HepG2 (cell line): ENCODE data around the gene ABCA2. TPM values are rescaled to one million over a fixed set of nuclear protein-coding genes. Genes with fewer than 3 reads are reported as not detected.

Experiments used
- ARNT2 ChIP-seq: sonication (generic); formaldehyde crosslinking; IDR thresholded peaks from 2 replicates; pipeline ENCODE4 v1.8.0; 2022; ENCODE audit warnings: mild to moderate bottlenecking, low read depth, missing genetic modification reagents, moderate library complexity
- CTCF ChIP-seq: sonication (generic); formaldehyde crosslinking; IDR thresholded peaks from 2 replicates; pipeline ENCODE4 v1.5.0; 2020; ENCODE audit warnings: mild to moderate bottlenecking, missing genetic modification reagents, moderate library complexity
- FOXJ3 ChIP-seq: sonication (generic); formaldehyde crosslinking; IDR thresholded peaks from 2 replicates; pipeline ENCODE4 v1.4.0; 2020; ENCODE audit warnings: missing genetic modification reagents, mild to moderate bottlenecking, borderline replicate concordance
- KDM6A ChIP-seq: IDR thresholded peaks from 2 replicates; pipeline ENCODE4 v1.6.1; 2016; ENCODE audit warnings: low read depth
- ZBTB42 ChIP-seq: sonication (generic); formaldehyde crosslinking; IDR thresholded peaks from 2 replicates; pipeline ENCODE4 v1.5.0; 2020; ENCODE audit warnings: mild to moderate bottlenecking, missing genetic modification reagents
- ZMYM3 ChIP-seq: sonication (generic); formaldehyde crosslinking; IDR thresholded peaks from 2 replicates; pipeline ENCODE4 v1.5.1; 2020; ENCODE audit warnings: mild to moderate bottlenecking, missing genetic modification reagents
- ZMYM4 ChIP-seq: sonication (generic); formaldehyde crosslinking; IDR thresholded peaks from 2 replicates; pipeline ENCODE4 v1.8.1; 2023; ENCODE audit warnings: mild to moderate bottlenecking, missing genetic modification reagents
- ZNF335 ChIP-seq: sonication (generic); formaldehyde crosslinking; IDR thresholded peaks from 2 replicates; pipeline ENCODE4 v1.4.0; 2020; ENCODE audit warnings: missing genetic modification reagents
- ZNF350 ChIP-seq: sonication (generic); formaldehyde crosslinking; IDR thresholded peaks from 2 replicates; pipeline ENCODE4 v1.4.0; 2020; ENCODE audit warnings: mild to moderate bottlenecking, low read depth, missing genetic modification reagents, borderline replicate concordance
- ZNF501 ChIP-seq: sonication (generic); formaldehyde crosslinking; IDR thresholded peaks from 2 replicates; pipeline ENCODE4 v1.5.1; 2020; ENCODE audit warnings: mild to moderate bottlenecking, moderate library complexity, missing genetic modification reagents
- ZNF766 ChIP-seq: sonication (generic); formaldehyde crosslinking; IDR thresholded peaks from 2 replicates; pipeline ENCODE4 v1.5.0; 2020; ENCODE audit warnings: missing genetic modification reagents, borderline replicate concordance
- ZNF816 ChIP-seq: sonication (generic); formaldehyde crosslinking; IDR thresholded peaks from 2 replicates; pipeline ENCODE4 v1.8.0; 2022; ENCODE audit warnings: missing genetic modification reagents, mild to moderate bottlenecking, borderline replicate concordance
- polyA plus RNA-seq, 8 experiments: library from polyadenylated mRNA; depleted of rRNA in 3 of 8; stranded (reverse) in 7 of 8; unstranded in 1 of 8; fragments of >200 nt; fragmentation: Illumina TruSeq in 4 of 8; extraction: Trizol in 4 of 8; gene quantifications; 2 replicates each; pipeline versions ENCODE4 v1.2.1 to v1.2.3, GENCODE V29; 2011 to 2016; ENCODE audit warnings: low read depth in 4 of 8, missing spikeins in 1 of 8, mixed read lengths in 1 of 8; ENCODE audit not compliant: insufficient read depth in 1 of 8
- total RNA-seq, 5 experiments: library from RNA; depleted of rRNA; stranded (reverse); fragments of >200 nt; fragmentation: Illumina TruSeq; extraction: Trizol; gene quantifications; 2 replicates each; pipeline ENCODE4 v1.2.3, GENCODE V29; 2016; ENCODE audit warnings: low read depth in 1 of 5
- TF ChIP-seq, protein P1 (sequence below): IDR thresholded peaks from 2 replicates; pipeline ENCODE4 v1.6.1; 2016; ENCODE audit warnings: missing compliant biosample characterization, missing genetic modification reagents, borderline replicate concordance
- TF ChIP-seq, protein P2 (sequence below): sonication (generic); formaldehyde crosslinking; IDR thresholded peaks from 2 replicates; pipeline ENCODE4 v1.8.1; 2023; ENCODE audit warnings: mild to moderate bottlenecking, inconsistent platforms, moderate library complexity, missing genetic modification reagents, borderline replicate concordance

ABCA2 gene
- total and polyA plus RNA-seq, 2 of the 13 experiments (the other 11 are each of a cell fraction or from before 2014, with no cell fraction given), result 2.9 to 19.2 TPM

DNA sequence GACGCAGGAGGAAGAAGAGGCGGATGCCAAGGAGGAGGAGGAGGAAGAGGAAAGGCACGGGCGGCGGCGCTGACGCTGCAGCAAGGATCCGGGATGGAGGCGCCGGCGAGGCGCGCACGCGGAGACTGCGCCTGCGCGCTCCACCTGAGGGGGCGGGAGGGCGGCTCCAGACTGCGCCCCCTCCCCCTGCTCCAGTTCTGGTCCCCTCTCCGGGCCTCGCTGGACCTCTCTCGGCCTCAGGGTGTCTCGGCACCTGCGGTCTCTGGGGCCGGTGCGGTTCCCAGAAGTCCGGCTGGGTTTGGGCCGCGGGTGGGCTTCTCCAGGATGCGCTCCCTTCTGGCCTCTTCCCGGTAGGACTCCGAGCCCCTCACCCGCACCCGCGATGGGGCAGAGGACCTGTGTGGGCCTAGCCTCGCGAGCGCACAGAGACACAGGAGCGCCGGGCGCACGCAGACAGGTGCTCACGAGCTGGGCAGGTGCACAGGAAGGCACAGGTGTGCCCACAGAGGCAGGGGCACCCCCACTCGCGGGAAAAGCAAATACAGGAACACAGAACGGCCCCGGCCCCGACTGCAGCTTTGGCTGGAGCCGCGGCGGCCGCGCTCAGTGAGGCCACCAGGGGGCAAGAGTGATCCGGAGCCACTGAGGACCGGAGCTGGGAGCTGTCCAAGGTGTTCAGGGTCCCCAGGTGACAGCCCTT, 18.2 kb upstream of the ABCA2 start, which contains the start of gene NPDC1 (continued):
- TF ChIP-seq, protein P1, sequence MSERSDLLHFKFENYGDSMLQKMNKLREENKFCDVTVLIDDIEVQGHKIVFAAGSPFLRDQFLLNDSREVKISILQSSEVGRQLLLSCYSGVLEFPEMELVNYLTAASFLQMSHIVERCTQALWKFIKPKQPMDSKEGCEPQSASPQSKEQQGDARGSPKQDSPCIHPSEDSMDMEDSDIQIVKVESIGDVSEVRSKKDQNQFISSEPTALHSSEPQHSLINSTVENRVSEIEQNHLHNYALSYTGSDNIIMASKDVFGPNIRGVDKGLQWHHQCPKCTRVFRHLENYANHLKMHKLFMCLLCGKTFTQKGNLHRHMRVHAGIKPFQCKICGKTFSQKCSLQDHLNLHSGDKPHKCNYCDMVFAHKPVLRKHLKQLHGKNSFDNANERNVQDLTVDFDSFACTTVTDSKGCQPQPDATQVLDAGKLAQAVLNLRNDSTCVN (CRISPR knock-in tag), result 0 out of 2 replicates have a peak, but pooled peaks have one; percentile 68
- peak; percentile 69; the same call in 1 of the 2 replicates for TF ChIP-seq ARNT2
- TF ChIP-seq, protein P2, sequence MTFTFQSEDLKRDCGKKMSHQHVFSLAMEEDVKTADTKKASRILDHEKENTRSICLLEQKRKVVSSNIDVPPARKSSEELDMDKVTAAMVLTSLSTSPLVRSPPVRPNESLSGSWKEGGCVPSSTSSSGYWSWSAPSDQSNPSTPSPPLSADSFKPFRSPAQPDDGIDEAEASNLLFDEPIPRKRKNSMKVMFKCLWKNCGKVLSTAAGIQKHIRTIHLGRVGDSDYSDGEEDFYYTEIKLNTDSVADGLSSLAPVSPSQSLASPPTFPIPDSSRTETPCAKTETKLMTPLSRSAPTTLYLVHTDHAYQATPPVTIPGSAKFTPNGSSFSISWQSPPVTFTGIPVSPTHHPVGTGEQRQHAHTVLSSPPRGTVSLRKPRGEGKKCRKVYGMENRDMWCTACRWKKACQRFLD, result peak; percentile 62
- TF ChIP-seq ZBTB42, result peak; percentile 42; the same call in 1 of the 2 replicates
- TF ChIP-seq ZMYM4, result no peak
- peak; percentile 93 for TF ChIP-seq CTCF
- 0 out of 2 replicates have a peak, but pooled peaks have one; percentile 76 for TF ChIP-seq ZNF335 (CRISPR knock-in tag)
- TF ChIP-seq KDM6A (CRISPR knock-in tag), result no peak
- 0 out of 2 replicates have a peak, but pooled peaks have one; percentile 30 for TF ChIP-seq ZNF816 (CRISPR knock-in tag)
- no peak for TF ChIP-seq ZMYM3 (CRISPR knock-in tag)
- 0 out of 2 replicates have a peak, but pooled peaks have one; percentile 71 for TF ChIP-seq ZNF350 (CRISPR knock-in tag)
- TF ChIP-seq ZNF766 (CRISPR knock-in tag), result peak; percentile 51; the same call in 1 of the 2 replicates
- TF ChIP-seq FOXJ3 (CRISPR knock-in tag), result 0 out of 2 replicates have a peak, but pooled peaks have one; percentile 21
- TF ChIP-seq ZNF501 (CRISPR knock-in tag), result peak; percentile 80
